Astrocyte (in vitro differentiated cells and primary cell): Measurements from ENCODE around the gene SLBP.

Experiments used
- EZH2 ChIP-seq: IDR thresholded peaks from 2 replicates; pipeline ENCODE4 v1.6.1; 2012; ENCODE audit warnings: mild to moderate bottlenecking, low read length, inconsistent platforms; ENCODE audit not compliant: insufficient read depth
- TF ChIP-seq, protein P1 (sequence below): IDR thresholded peaks from 2 replicates; pipeline ENCODE4 v1.5.1; 2011; ENCODE audit warnings: low read depth, mild to moderate bottlenecking, inconsistent platforms, low read length, moderate library complexity; ENCODE audit not compliant: insufficient read depth

DNA sequence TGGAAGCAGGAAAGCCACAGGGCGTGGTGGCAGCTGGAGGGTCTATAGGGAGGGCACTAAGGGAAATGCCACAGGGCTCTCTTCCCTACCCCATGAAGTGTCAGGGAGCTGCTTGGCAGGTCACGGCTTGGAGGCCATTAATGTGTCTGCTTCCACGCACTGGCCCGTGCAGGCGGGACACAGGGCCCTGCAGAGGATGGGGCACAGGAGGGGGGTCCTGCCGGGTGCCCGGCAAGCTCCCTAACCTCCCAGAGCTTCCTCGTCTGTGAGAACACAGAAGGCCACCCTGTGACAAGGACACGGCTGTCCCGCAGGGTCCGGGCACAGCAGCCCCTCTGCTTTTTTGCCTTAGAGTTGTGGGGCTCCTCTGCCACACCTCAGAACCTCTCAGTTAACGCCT is 53.5 kb downstream of the SLBP start:
- TF ChIP-seq, protein P1, sequence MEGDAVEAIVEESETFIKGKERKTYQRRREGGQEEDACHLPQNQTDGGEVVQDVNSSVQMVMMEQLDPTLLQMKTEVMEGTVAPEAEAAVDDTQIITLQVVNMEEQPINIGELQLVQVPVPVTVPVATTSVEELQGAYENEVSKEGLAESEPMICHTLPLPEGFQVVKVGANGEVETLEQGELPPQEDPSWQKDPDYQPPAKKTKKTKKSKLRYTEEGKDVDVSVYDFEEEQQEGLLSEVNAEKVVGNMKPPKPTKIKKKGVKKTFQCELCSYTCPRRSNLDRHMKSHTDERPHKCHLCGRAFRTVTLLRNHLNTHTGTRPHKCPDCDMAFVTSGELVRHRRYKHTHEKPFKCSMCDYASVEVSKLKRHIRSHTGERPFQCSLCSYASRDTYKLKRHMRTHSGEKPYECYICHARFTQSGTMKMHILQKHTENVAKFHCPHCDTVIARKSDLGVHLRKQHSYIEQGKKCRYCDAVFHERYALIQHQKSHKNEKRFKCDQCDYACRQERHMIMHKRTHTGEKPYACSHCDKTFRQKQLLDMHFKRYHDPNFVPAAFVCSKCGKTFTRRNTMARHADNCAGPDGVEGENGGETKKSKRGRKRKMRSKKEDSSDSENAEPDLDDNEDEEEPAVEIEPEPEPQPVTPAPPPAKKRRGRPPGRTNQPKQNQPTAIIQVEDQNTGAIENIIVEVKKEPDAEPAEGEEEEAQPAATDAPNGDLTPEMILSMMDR = no peak
- TF ChIP-seq EZH2 = no peak
